Testis (tissue), 2 donors: ENCODE results near the gene SLC37A2.

Source experiments
- CTCF ChIP-seq, 3 experiments: fragments of 450-650 bp in 2 of 3; fragments of 200-600 bp in 1 of 3; sonication (generic) in 1 of 3; IDR thresholded peaks; one replicate each; pipeline ENCODE4 v1.5.1; 2016 to 2019; ENCODE audit warnings: antibody characterized with exemption in 3 of 3, mild to moderate bottlenecking in 2 of 3, moderate library complexity in 1 of 3
- POLR2A ChIP-seq: fragments of 450-650 bp; IDR thresholded peaks from one replicate; pipeline ENCODE4 v1.6.1; 2017; ENCODE audit warnings: antibody characterized with exemption, mild to moderate bottlenecking, moderate library complexity

GRCh38 chr11:125114518-125114917 lies 51.4 kb downstream of the SLC37A2 start:
- TF ChIP-seq CTCF (IDR thresholded peaks at IDR 0.05) (no peak), POLR2A (no peak)
